Fibroblast of skin of left quadriceps (primary cell): ENCODE measurements around the gene FCGR3A.
"Not testable (repeated sequence)": the region's sequence is repeated elsewhere in the genome, so short reads cannot be mapped to it uniquely, and the experiment has no call there.

Experiments
- DNase-seq, 2 experiments: peaks; one replicate each; pipeline ENCODE4 v3.0.0-alpha.2; 2013; ENCODE audit warnings: low read depth in 2 of 2

FCGR3A gene

DNA sequence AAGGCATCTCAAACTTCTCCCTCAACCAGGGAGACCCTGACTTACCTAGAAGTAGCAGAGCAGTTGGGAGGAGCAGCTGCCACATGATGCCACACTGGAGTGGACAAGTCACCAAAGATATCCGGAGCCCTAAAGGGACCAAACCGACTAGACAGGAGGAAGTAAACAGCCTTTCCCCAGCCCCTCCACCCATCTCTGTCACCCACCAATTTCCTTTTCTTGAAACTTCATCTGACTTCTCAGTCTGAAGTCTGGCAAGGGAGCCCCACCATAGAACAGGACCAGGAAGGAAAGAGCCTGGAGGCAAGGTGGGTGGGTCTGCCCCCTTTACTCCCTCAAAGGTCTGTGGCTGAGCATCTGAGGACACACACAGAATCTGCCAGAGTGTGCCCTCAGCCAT lies at the start of gene FCGR3A:
Gene FCGR3A (minus strand): TSS at position 167 of the 400 bp plus-strand sequence. CDS start 82 bp downstream, at position 85.
- no peak for DNase-seq

DNA sequence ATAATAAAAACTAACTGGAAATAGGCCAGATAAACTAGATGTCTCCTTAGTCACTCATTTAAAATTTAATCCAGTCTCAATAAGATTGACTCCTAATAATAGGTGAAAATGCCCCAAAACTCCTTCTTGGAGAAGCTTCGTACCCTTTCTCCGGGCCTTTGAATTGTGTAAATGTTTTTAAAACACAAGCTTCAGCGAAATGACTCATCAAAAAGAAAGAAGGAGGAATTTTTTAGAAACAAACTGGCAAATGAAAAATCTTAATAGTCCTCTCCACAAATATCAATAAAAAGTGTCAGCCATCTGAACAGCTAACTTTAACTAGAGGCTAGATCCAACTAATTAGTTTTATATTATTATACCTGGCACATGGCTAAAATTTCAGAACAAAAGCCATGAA lies 47.5 kb upstream of the FCGR3A start:
- not testable (repeated sequence) for DNase-seq

DNA sequence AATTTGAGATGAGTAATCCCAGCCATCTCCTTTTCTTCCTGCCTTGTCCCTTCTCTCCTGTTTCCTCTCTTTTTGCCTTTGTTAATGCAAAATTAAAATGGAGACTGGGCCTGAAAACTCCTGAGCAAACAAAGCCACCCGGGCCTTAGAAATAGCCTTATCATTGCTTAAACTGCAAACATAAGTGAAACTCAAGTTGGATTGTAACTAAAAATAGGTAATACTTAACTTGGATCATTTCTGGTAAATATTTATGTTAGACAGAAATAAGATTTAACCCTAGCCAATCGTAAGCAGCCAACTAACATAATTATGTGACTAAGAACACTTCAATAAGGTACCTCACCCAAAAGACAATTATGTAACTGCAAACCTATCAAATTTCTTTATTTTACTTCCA lies 46.0 kb upstream of the FCGR3A start:
- DNase-seq = not testable (repeated sequence)

DNA sequence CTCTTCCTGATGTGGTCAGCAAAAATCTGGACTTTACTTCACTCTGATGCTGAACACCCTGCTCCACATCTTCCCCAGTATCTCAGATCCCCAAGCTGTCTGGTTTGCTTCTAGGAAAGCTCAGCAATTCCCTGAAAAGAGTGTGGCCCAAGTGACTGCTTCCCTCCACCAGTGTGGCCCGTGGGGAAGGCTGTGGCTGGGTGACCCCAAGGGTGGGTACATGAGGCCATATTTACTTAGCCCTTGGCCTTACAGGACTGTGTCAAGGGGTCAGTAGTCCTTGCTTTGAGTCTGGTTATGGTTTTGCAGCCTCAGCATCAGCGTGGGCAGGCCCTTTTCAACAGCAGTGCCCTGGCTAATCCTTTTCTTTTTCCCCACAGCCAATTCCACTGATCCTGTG lies 45.6 kb upstream of the FCGR3A start:
- DNase-seq = not testable (repeated sequence)

DNA sequence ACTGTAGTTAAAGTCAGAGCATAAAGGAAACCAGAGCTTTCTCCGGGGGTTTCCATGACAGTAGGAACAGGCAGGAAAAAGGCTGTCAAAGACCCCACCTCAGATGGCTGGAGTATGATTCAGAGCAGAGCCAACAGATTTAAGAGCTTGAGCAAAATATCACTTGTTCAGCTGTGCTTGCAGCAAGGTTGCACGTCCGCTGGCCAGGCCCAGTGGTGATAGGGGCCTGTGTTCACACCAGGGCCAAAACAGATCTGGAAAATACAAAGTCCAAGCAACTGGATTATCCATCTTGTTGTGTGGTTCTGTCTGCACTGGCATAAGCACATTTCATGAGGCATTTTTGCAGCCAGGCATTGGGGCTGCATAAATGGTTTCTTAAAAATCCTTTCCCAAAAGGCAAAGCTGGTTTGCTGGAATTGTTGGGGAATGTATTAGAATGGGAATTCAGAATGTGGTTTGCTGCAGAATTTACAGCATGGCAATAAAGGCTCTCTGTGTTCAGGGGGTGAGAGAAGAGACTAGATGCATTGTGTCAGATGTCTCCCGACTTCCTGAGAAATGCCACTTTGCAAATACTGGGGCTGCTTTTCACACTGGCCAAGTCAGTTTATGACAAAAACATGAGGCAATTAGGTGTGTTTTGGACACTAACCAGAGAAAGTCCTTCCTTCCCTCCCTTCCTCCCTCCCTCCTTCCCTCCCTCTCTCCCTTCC lies 44.8 kb upstream of the FCGR3A start:
- not testable (repeated sequence) for DNase-seq

DNA sequence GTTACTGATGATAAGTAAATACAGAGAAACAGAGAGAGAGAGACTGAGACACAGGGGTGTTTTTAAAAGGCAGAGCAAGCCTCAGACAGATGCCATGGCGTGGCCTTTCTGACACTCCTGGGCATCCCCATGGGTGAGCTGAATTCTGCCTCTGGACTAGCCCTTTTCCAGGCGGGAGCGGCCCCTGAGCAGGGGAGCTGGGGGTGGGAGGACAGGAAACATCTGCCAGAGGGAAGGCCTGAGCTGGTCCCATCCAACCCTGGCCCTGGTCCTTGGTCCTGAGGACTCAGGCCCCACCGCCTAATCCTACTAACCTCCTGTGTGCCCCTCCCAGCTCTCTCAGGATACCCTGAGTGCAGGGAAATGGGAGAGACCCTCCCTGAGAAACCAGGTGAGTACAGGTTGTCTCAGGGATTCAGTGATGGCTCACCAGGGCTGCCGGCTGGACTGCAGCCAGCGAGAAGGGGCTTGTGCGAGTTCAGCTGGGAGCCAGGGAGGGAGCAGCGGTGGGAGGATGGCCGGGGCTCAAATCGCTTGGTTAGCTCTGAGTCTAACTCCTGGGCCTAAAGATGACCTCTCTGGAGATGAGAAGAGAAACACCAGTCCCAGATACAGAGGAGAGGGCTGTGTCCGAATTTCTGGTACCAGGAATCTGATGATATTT lies 43.6 kb upstream of the FCGR3A start:
- not testable (repeated sequence) for DNase-seq

DNA sequence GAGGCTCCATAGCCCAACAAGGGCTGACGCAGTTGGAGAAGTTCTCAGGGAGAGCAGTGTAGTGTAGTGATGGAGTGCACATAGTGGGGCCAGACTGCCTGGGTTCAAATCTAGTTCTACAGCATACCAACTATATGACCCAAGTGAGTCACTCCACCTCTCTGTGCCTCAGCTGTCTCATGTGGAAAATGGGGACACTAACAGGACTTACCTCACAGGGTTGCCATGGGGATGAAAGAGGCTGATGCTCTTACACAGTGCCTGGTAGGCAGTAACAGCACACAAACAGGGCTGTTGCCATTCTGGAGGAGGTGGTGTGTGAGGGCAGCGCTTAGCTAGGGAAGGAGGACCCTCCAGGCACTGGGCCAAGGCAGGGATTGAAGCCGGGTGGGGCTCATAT lies 43.0 kb upstream of the FCGR3A start:
- DNase-seq = not testable (repeated sequence)

DNA sequence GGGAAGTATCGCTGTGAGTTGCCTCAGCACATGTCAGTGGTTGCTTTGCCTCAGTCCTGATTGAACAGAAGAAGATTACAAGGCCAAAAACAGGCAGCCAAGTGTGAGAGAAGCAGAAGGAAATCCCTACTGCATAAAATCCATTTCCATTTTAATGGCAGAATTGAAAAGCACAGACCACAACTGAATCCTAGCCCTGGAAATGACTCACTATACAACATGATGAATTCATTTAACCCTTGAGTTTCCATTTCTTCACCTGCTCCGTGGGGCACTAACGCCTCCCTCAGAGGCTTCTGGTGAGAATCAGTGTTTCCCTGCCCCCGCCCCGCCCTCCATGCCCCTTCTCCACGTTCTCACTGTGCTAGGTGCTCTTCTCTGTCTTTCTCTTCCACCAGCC lies 40.3 kb upstream of the FCGR3A start:
- not testable (repeated sequence) for DNase-seq

DNA sequence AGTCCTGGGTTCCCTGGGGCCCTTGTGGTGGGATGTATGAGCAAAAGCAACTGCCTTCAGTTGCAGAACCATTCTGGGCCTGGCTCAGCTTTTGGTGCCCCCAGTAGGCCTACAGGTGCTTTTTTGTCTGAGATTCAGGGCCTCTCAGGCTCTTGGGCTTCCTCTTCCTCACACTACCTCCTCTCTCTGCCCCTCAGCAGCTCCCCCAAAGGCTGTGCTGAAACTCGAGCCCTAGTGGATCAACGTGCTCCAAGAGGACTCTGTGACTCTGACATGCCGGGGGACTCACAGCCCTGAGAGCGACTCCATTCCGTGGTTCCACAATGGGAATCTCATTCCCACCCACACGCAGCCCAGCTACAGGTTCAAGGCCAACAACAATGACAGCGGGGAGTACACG lies 39.7 kb upstream of the FCGR3A start:
- DNase-seq = not testable (repeated sequence)

DNA sequence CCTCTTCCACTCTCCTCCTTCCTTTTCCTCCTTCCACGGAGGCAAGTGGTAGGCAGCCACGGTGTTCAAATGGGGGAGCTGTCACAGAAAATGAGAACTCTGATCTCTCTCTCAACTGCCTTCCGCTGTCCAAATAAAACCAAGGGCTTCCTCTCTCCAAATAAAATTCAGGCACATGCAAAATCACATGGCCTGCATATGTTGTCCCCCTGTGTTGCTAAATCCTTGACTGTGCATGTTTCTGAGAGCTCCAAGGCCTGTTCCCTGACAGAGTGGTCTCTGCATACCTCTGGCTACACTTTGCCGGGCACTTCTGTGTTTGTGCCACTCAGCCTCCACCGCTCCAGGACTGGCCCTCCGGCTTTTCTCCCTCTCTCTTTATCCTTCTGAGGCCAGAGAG lies 39.0 kb upstream of the FCGR3A start:
- not testable (repeated sequence) for DNase-seq

DNA sequence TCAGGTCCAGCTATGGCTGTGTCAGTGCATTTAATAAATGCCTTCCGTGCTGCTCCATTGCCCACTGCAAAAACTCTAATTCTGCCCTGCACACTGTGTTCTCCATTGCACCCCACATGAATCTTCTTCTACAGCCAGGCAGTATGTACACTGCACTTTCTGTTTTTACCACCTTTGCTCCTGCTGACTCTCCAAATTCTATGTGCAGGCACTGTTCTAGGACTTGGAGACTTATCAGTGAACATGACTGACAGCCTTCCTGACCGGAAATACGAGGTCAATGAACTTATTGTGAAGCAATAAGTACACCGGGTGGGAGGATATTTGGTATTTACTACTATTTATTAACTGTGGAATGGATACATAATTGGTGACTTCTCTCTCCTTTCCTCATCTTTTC lies 33.3 kb upstream of the FCGR3A start:
- DNase-seq = not testable (repeated sequence)

DNA sequence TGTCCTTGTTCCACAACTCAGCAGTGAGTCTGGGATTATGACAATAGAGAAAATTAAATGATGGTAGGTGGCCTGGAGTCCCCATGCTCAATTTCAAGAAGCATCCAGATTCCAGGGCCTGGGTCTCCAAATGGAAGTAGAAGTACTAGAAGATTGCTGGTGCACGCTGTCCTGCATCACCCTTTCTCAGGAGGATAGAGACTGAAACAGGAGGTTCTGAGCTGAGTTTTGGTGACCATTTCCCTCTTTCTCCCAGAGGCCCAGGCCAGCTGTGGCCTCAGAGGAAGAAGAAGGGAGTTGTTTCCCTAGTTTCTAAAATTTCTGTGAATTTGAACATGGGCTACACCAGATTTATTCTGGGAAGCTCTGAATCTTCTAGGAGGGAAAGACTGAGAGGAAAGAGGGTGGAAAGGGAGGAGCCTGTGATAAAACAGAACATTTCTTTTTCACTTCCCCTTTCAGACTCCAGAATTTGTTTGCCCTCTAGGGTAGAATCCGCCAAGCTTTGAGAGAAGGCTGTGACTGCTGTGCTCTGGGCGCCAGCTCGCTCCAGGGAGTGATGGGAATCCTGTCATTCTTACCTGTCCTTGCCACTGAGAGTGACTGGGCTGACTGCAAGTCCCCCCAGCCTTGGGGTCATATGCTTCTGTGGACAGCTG lies 31.4 kb upstream of the FCGR3A start:
- not testable (repeated sequence) for DNase-seq

DNA sequence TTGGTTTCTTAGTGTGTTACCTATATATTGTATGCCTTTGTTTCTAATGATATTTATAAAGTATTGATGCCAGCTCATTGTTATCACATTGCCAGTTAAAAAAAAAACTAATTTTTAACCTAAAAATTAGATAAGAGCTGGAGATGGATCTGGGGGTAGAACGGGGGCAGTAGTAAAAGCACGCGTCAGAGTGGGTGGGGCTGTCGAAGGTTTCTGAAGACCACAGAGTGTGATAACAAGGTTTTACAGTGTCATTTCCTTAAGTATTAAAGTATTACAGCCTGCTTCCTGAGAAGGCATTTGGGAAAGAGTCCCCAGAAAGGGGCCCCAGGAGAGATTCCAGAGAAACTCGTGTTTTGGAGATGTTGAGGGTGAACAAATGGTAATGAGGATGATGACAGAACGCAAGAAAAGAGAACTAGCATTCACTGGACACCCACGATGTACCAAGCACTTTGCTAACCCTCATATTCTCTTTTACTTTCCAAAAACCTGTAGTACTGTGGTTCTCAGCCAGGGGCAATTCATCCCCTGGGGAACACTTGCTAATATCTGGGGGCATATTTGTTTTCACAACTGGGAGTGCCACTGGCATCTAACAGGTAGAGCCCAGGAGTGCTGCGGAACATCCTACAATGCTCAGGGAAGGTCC lies 30.4 kb upstream of the FCGR3A start:
- not testable (repeated sequence) for DNase-seq

DNA sequence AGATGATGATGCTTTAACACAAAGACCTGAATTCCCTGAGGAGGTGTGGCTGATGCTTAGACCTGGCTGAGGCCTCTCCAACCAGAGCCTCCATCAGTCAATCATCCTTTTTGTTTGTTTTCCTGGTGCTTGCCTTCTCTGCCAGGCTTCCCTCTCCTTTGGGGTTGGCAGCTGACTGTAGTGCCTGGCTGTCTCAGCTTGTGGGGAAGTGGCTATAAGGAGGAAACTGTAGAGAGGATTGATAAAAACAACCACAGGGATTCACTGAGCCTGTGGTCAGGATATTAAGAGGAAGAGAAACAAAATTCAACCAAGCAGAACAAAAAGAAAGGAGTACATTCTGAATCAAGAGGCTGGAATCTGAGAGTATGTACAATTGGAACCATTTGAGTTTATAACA lies 27.1 kb upstream of the FCGR3A start:
- DNase-seq = not testable (repeated sequence)

DNA sequence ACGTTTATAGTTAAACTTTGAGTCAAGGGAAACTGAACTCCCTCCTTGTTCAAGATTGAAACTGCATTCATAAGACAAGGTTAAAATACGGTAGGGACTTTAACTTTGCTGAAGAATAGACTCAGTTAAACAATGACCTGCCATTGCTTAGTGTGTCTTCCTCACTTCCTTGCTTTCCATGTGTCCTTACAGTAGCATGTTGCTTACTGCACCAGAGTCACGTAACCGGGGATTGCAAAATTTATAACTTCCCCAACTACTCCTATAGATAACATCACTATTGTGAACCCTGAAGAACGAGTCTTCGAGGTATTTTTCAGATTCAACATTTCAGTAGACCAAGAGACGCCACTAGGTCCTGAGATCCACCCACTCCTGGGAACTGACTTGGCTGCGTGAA lies 22.1 kb upstream of the FCGR3A start:
- DNase-seq = not testable (repeated sequence)

DNA sequence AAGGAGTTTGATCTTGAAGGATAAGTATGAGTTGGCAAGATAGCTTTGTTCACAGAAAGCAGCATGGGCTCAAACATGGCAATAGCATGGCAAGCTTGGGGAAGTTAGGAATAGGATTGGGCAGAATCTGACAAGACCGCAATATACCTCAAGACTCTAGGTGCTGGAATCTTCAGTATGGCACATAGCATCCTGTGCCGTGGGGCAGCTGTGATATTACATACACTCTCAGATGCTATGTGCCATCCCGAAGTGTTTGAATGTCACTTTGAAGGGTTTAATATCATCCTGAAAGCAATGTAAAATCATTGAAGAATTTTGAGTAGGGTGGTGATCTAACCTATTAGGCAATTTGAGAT lies 17.0 kb upstream of the FCGR3A start:
- DNase-seq = not testable (repeated sequence)

DNA sequence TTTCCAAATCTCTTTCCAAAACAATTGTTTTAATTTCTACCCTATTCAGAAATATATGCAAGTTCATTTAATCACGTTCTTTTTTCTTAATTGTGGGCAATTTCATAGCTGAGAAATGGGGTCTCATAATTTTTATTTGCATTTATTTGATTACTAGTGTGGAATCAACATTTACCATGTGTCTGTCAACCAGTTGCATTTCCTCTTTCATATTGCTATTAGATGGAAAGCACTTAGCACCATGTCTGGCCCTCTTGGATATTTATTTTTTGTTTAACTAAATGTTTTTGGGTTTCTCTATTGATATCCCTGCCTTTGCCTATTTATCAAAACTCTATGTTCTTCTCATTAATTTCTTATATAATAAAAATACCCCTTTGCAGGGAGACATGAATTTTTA lies 13.9 kb upstream of the FCGR3A start:
- DNase-seq = not testable (repeated sequence)

DNA sequence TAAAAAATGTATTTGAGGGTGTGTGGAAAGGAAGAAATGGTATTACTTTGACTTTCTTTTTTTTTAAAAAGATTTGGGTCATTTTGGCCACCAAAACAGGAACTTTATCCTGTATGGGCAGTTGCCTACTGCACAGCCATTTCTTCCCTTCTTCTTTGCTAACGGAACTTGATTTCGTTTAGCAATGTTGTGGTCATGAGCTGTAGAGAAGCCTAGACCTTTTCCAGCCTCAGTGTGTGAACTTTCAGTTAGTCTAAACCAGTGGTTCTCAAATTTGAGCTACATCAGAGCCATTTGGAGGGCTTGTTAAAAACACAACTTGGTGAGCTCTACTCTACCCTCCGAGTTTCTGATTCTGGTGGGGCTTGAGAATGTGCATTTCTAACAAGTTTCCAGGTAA lies 12.8 kb upstream of the FCGR3A start:
- not testable (repeated sequence) for DNase-seq

DNA sequence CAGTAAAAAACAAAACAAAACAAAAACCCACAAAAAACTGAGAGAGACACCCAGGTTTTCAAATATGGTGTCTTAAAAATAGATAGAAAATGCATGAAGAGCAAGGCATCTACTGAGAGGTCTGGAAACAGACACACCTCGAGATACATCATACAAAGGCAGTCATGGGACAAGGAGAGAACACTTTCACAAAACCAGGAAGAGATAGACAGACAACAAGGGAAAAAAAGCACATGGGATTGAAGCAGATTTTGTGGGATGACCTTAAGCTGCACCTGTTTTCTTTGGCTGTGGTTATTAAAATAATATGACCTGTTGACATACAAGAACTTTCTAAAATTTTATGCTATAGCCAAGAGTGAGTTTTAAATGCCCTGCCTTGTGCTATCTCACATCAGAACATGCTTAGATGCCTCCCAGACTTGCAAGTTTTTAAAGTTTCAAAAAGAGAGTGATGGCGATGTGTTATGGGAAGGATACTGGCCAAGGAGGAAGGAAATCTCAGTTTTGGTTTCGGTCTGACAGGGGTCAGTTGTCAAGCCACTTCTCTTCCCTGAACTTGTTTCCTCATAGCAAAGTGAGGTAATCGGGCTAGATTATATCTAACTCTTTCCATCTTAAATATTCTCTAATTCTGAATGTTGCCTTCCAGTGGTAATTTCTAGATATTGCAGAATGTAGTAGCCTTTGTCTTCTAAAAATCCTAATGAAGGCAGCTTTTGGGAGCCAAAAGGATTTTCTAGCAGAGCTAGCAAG lies 11.5 kb upstream of the FCGR3A start:
- DNase-seq = not testable (repeated sequence)

DNA sequence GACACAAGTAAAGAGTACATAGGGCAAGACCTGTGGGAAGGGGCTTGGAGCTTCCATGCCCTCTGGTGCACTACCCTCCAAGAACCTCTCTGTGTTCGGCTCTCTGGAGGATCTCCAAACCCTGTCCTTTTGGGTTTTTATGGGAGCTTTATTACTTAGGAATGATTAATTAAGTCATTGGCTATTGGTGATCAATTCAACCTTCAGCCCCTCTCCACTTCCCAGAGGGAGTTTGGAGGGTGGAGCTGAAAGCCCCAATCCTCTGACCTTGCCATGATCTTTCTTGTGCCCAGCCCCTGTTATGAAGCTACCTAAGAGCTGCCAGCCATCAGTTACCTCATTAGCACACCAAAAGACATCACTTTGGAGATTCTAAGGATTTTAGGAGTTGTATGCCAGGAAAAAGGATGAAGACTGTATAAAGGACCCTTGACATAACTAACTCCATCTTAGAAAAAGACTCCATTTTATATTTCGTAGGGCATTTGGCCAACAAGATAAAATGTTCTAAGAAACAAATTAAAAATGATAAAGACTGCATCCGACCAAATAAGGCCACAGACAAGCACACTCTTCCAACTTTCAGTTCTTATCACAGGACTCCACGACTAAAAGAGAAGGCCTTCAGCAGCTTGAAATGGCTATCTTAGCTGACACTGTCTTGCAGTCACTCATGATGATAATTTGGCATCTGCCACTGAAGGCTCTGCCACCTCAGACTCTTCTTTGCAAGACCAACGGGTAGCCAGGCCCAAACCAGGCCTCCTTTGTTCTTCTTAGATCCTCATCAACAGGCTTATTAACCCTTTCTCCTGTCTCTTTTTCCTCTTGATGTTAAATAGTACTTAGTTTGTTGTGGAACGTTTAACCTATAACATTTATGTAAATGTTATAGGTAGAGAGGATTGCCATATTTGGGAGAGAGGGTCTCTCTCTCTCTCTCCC lies 8.2 kb upstream of the FCGR3A start:
- DNase-seq = not testable (repeated sequence)
